NCI-H2196 treated with DMSO at 0.1 percent for 48 hours (cell line): ENCODE results near the gene BLOC1S5.
"Not testable (repeated sequence)": the region's sequence is repeated elsewhere in the genome, so short reads cannot be mapped to it uniquely, and the experiment has no call there.

Experiments
- DNase-seq: peaks from one replicate; lab custom pipeline; 2025; ENCODE audit not compliant: unreplicated experiment; lab: John Stamatoyannopoulos, UW

The BLOC1S5 gene

DNA sequence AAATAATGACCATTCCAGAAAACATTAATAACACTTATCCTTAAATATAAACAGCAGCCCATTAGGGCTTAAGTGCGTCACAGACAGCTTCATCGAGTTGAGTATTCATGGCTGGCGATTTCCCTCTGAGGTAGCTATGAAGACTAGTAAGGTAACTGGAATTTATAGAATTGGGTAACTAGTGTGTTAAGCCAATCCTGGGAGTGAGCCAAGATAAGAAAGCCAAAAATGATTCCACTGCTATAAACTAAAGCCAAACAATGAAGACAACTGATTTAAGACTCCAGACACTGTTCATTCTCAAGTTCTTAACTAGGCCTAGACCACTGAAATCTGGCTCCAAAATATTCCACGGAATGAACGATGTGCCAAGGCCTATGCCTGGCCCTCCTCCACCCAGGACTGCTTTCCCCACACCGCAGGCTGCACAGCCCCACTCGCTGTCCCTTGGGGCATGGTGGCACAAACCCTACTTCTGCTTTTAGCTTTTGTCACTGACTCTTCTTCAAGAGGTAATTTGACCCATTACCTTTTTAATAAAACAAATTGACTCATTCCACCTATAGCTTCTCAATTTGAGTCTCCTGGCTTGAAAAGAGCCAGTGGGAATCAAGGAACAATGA lies 66.0 kb downstream of the BLOC1S5 start:
- no peak for DNase-seq

DNA sequence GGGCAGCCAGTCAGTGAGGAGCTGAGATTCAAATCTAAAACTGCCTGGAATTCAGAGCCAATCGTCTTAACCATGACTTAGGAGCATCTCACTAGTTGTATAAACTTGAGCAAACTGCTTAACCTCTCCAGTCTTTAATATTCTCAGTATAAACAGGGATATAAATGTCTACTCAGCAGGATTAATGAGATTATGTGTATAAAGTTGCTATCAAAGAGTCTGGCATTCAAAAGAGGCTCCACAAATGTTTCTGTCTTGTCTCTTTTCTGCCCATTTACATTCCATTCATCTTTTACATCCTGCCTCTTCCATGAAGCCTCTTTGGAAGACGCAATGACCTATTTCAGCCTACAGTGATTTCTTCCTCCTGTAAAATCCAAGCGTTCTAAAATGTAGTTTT lies 66.9 kb downstream of the BLOC1S5 start:
- no peak for DNase-seq

DNA sequence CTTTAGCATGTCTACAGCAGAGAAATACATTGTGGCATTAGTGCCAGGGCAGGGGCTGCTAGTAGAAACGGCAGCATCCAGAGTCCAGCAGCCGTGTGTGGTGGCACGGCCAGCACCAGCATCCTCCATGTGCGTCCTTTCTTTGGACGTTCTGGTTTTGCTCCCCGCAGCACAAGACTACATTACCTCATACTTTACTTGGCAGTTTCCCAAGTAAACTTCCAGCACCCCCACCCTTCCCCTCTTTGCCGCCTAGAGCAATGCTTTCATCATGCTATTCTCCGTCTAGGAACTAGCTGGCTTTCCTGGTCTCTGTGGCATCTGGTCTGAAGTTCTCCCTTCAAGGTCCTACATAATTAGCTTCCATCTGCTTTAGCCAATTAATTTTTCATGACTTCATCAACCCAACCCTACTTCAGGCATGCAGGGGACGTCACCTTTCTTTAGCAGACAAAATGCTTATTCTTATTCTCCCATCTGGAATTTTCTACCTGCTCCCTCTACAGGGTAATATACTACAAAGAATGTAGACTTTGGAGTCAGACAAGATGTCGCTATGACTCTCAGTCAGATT lies 67.6 kb downstream of the BLOC1S5 start:
- DNase-seq, result no peak

DNA sequence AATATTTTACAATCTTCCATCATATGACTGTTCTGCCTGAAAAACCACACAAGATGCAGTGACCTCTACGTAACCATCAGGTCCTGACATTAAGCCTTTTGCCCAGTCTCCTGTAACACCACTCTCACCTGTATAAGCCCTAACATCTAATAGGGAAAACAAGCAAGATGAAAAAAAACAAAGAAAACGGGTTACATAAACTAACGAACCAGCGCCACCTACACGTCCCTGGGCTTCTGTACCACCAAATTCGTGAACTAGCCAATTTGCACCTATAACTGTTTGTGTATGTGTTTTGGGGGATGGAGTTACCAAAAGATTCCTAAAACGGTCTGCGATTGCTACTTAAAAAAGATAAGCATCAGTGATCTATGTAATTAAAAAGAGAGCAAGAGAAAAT lies 70.2 kb downstream of the BLOC1S5 start:
- DNase-seq, result no peak

DNA sequence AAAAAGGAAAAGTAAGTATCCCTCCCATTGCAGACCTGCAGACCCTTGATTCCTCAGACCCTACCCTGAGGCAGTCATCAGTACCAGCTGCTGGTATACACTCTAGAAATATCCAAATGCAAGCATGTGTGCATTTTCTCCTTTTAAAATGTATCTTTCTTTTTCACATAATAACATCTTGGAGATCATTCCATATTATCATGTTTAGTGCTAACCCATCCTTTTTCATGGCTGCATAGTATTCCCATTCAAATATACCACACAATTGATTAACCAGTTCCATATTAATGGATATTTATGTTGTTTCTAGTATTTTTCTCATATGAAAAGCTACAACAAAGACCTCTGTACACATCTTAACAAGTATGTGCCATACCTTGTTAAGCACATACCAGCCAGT lies 70.8 kb downstream of the BLOC1S5 start:
- no peak for DNase-seq

DNA sequence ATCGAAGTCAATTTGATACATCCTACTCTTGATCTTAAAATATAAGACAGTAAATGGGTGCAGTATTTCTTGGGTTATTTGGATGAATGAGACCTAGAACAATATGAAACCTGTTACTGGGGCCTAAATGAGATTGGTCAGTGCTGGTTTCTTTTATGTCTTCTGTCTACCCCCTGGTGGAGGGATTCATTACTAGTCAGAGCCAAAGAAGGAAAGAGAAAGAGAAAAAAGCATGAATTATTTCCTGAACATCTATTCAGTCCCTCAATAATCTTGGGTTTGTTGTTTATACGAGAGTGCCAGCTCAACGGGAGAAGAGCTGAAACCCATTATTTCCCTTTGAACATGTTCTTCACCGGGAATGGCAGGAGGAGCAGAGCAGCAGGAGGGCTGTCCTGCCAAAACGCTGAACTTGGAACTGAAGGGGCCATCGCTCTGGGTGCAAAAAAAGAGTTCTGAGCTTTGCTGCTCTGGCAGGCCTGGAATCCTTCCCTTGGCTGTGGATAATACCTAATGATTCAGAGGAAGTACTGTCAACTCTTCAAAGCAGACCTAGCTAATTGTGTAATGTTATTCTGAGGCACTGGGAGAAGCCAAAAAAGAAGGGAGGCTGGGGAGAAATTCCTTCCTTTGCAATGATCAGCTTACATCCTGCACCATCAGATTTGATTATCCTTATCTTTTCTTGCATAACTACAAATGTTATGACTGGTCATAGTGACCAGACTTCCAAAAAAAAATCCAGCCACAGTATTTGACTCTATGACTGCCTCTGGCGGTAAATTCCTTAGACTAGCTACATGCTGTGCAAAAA lies 72.0 kb downstream of the BLOC1S5 start:
- no peak for DNase-seq

DNA sequence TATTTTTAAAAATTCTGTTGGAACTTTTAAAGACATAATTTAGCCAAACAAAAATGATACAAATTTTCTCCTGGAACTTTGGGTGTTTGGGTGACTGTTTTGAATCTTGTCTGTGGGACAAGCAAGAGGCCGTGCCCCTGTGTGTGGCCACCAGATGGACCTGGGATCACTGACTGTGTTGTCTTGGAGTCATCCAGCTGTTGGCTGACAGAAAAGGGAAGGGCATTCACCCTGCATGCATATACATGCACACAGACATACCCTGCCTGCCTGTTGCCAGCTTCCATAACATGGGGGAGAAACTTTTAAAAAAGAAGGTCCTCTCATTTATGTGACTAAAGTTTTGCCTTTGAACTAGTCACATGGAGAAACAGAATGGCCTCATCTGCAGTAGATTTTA lies 72.7 kb downstream of the BLOC1S5 start:
- DNase-seq, result no peak

DNA sequence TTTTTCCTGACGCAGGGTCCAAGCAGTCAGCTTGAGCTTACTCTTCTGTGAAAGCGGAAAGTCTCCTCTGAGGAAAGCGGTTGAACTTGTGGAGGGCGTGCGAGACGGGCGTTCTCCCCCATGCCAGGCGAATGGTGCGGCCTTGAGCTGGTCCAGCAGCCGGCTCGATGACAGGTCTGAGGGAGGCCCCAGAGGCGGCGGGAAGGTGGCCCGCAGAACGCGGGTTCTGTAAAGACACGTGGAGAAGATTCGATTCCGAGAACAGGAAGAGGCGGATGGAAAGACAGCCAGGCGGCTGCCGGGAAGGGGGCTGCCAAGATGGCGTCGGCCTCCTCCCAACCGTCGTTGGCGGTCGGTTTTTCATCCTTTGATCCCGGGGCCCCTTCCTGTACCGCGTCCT lies 78.0 kb downstream of the BLOC1S5 start:
- DNase-seq, result no peak

DNA sequence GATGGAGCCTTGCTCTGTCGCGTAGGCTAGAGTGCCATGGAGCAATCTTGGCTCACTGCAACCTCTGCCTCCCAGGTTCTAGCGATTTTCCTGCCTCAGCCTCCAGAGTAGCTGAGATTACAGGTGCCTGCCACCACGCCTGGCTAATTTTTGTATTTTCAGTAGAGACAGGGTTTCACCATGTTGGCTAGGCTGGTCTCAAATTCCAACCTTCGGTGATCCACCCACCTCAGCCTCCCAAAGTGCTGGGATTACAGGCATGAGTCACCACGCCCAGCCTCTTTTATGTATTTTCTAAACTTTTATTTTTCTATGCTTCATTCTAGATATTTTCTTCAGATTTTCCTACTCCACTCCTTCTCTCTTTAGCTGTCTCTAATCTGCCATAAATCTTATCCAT lies 80.2 kb downstream of the BLOC1S5 start:
- DNase-seq, result not testable (repeated sequence)

DNA sequence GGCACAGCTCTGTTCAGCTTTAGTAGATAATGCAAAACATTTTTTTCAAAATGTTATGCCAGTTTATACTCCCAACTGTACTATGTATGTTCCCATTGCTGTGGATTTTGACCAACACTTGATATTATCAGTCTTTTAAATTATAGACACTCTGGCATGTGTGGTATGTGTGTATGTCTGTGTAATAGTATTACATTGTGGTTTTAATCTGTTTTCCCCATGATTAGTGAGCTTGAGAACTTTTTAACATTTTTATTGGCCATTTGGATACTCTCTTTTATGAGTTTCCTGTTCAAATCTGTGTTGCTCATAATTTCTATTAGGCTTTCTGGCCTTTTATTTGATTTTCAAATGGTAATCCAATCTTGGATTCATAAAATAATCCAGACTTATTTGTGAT lies 84.4 kb downstream of the BLOC1S5 start:
- no peak for DNase-seq

DNA sequence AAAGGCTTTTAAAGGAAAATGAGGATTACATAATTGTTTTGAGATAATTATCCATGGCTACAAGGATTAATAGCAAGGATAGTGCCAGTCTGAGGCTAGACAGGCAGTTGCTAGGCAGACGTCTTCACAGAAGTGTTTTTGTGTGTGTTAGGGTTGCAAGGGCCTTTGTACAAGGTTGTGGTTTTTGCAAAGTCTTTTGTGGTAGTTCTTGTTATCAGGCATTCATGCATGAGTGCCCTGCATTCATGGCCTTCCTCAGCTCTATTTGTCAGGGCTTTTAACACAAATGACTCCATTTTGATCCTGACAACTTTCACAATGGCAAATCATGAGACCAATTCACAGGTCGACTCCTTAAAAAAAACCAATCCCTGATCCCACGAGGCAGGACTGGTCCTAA lies 85.5 kb downstream of the BLOC1S5 start:
- DNase-seq, result no peak

DNA sequence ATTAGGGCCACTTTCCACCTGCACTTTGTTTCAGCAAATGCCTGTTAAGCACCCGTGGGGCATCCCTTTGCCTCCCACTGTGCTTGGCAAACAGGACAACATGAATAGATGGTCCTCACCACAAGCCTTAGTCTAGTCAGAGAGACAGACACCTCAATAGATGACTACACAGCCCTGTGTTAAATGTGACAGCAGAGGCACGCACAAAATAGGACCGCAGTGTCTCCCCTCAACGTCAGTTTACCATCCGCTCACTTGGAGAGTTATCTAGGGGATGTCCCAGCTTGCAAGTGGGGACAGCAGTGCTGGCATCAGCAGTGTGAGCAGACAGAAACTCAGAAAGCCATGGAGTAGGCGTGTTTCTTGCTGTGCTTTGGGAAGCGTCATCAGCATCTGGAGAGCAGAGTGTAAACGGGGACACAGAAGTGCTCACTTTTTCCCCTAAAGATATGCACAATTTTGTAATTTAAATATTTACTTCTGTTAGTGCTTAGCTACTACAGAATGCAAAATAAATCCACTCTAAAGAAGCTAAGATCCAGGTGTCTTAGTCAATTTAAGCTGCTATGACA lies 87.6 kb downstream of the BLOC1S5 start:
- no peak for DNase-seq

DNA sequence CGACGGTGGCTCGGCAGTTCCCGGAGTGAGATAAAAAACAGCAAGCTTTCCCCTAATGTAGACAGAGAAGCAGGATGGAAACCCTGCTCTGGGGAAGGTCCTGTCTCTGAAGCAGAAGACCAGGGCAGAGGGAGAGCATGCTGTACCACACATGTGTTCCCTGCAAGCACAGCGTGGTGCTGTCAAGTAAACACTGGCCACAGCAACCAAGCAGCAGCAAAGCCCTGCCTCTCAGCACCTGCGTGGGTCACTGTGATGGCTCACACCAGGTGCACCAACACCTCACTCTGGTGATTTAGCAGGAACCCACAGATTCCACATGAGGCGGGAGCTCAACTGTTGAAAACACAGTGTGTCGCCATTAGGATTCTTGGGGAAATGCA lies 88.4 kb downstream of the BLOC1S5 start:
- DNase-seq, result no peak

DNA sequence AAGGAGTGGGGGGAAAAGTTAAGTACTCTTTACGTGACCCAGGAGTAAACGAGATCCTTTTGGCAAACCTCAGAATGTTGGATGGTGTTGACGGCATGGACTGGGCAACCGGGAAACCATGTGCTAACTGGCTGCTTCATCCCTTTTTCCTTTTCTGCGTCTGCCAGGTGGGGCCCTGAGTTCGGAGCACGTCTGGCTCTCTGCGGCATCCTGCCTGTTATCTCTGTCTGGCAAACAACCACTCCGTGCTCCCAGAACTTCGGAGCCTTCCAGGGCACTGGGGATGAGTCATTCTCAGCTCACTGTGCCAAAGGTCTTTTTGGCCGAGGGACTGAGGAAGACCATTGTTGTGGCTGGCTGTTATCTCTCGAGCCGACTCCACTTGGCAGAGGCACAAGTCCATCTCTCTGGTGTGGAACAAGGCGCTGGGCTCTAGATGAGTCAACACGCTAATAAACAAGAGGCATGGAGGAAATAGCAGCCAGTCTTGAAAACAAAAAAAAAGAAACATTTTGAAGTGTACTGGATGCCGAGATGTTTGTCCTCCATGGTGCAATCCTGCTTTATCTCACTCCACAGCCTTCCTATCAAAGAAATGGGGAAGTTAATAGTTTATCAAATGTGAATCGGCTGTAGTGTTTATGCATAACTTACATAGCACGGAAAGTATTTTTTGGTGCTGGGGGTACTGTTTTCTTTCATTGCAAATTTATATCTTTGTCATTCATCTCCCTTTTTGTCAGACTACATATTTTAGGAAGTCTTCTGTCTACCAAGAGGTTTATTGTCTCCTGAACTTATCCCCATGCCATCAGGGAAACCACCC lies 89.0 kb downstream of the BLOC1S5 start:
- DNase-seq, result peak; percentile 85

DNA sequence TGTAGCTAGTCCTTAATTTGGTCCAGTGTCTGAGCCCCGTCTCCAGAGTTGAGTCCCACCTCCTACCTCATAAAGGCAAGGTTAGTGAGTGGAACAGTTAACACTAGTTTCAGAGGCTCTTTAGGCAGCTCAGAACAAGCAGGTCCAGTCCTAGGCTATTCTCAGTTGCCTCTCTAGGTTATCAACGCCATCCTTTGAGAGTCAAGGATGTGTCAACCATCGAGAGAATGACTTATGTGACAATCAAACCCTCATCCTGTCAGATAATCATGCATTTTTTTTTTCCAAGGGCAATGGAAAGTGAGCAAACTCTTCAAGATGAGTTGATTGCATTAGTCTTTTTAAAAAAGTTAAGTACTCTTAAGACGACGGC lies 89.6 kb downstream of the BLOC1S5 start:
- no peak for DNase-seq

DNA sequence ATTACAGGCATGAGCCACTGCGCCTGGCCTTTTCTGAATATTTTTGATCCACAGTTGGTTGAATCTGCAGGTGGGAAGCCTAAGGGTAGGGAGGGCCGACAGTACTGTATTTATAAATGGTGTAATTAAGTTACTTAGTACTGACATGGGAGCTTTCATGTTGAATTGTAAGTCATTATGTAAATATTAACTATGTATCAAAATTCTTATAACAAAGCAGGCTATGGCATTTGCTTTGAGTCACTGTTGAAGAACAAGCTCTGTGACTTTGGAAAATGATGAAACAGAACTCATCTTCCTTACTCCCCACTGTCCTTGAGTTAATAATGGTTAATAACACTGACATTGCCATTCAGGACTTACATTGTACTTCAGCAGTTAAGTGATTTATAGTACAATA lies 90.6 kb downstream of the BLOC1S5 start:
- DNase-seq, result no peak

DNA sequence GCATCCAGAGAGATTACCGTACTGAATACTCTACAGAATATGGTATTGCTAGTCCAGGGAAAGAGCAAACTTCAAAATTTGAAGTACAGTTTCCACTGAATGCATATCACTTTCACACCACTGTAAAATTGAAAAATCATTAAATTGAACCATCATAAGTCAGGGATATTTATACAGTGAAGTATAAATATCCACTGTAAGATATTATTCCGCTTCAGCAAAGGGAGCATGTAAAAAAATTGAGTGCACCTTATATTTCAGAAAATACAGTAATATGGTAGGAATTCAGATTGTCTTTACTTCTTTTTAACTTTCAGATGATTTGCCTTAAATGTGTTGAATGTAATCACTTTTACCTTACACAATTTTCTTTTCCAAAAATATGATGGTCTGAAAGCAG lies 92.7 kb downstream of the BLOC1S5 start:
- DNase-seq, result no peak

DNA sequence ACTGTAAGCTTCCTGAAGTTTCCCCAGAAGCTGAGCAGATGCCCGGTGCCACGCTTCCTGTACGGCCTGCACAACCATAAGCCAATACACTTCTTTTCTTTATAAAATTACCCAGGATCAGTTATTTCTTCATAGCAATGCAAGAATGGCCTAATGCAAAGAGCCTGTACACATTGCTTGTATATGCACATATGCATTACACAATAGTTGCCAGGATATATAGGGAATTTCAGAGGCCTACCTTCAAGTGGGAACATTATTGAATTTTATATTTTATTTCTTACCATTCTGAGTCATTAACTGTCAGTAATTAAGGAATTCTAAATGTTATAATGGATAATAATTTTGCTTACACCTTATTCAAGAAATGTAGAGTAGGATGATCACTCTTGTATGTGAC lies 93.6 kb downstream of the BLOC1S5 start:
- no peak for DNase-seq
